ENCODE data around the gene GPNMB. TPM values are rescaled to one million over a fixed set of nuclear protein-coding genes. Genes with fewer than 3 reads are reported as not detected.

Gene GPNMB
- total RNA-seq, 1 donor from 2014 or later = 0.59 TPM

DNA sequence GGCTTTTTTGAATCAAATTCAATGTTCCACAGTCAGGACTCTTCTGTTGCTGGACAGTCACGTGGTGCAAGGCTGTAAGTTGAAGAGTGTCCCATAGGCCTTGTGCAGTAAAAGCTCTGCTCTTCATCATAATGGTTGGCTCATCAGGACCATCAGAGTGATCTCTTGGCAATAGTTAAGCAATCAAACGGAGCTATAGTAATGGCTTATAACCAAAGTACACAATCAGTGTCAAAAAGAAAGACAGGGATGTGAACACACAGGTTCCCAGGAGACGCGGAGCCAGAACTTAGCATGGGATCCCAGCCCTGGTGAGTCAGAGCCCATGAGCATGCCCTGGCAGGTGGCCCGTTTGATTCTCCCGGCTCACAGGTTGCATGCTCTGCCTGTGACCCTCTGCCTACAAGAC is 10.8 kb upstream of the GPNMB start:
- H3K9me3 Mint-ChIP-seq = no peaks in the 10 kb centered on the region
- no peak overlapping the region for H3K27ac Mint-ChIP-seq

DNA sequence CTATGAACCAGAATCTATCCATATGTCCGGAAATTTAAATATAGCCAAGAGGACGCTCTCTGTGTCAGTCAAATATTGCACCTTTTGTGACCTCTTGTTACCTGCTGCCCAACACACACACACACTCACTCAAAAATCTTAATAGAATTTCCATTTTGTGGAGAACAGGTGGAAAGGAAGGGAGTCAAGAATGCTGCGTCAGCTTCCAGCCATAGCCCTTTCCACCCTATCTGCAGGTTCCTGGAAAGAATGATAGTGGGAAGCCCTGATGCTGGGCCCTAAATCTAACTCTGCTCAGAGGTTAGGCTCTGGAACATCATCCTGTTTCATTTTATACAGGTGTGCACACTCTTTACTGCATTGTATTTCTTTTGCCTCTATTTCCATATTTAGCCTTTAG is 9.6 kb upstream of the GPNMB start:
- intact Hi-C loops (cut with micrococcal nuclease) = no loop called here
- no peak overlapping the region for H3K4me3 Mint-ChIP-seq (ENCODE audit: low read depth)
- no peaks in the 10 kb centered on the region for H3K9me3 Mint-ChIP-seq
- DNase-seq (ENCODE audit: low spot score) = no peak
- no peaks in the 10 kb centered on the region for H3K4me1 Mint-ChIP-seq (ENCODE audit: low read depth)
- no peaks in the 10 kb centered on the region for H3K36me3 Mint-ChIP-seq (ENCODE audit: low read depth)
- peaks cover 17% of the 10 kb centered on the region for H3K27me3 Mint-ChIP-seq (ENCODE audit: low read depth)
- no peak overlapping the region for H3K27ac Mint-ChIP-seq

More for the DNA sequence above, 10.8 kb upstream of the GPNMB start:
- Mint-ChIP-seq H3K36me3 (ENCODE audit: low read depth) (no peaks in the 10 kb centered on the region), H3K27me3 (ENCODE audit: low read depth) (peaks cover 16% of the 10 kb centered on the region), H3K4me3 (ENCODE audit: low read depth) (no peak overlapping the region), H3K4me1 (ENCODE audit: low read depth) (no peaks in the 10 kb centered on the region)
- intact Hi-C loops (cut with micrococcal nuclease) = no loop called here
- no peak for DNase-seq (ENCODE audit: low spot score)

DNA sequence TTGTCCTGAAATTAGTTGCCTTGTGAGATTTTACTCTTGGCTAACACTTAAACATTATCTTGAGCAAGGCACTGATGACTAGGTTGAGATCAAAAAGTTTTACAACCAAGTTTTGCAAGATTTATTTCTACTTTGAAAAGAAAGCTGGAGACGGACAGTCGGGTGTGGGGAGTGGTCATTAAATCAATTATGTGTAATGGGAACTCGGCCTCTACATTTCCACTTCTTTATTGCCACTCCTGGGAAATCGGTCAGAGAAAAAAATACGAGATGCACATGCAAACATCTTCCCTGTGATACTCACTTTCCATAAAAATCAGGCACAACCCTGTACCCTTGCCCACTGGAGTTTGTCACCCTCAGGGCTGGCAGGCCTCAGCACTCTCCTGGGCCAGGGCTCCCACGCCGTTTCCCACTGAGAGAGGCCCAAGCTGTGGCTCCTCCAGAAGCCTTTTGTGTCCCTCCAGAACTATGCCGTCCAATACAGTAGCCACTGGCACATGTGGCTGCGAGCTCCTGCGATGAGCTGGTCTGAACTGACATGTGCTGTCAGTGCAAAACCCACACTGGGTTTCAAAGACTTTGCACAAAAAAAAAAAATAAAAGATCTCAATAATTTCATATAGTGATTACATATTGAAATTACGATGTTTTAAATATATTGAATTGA is 7.5 kb upstream of the GPNMB start:
- Mint-ChIP-seq H3K27me3 (ENCODE audit: low read depth) (peaks cover 21% of the 10 kb centered on the region), H3K36me3 (ENCODE audit: low read depth) (no peaks in the 10 kb centered on the region), H3K27ac (no peak overlapping the region), H3K4me3 (ENCODE audit: low read depth) (no peak overlapping the region), H3K4me1 (ENCODE audit: low read depth) (no peaks in the 10 kb centered on the region), H3K9me3 (no peaks in the 10 kb centered on the region)
- intact Hi-C loops (cut with micrococcal nuclease) = no loop called here
- DNase-seq (ENCODE audit: low spot score) = no peak

DNA sequence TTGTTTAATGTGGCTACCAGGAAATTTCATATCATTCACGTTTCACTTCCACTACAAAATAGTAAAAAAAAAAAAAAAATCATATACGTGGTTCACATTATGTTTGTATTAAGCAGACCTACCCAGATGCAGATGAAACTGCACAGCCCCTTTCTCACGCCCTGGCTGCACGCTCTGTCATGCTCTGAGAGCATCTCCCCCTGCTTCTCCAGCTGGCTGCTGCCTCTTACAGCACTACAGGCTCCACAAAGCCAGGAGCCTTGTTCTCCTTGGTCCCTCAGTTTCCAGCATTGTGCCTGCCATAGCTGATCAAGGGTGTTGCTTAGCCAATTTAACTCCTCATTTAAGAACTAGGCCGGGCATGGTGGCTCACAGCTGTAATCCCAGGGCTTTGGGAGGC is 6.9 kb upstream of the GPNMB start:
- Mint-ChIP-seq H3K27ac (no peak overlapping the region), H3K36me3 (ENCODE audit: low read depth) (no peaks in the 10 kb centered on the region), H3K4me1 (ENCODE audit: low read depth) (no peaks in the 10 kb centered on the region), H3K9me3 (no peaks in the 10 kb centered on the region), H3K27me3 (ENCODE audit: low read depth) (peaks cover 27% of the 10 kb centered on the region), H3K4me3 (ENCODE audit: low read depth) (no peak overlapping the region)
- intact Hi-C loops (cut with micrococcal nuclease) = no loop called here
- DNase-seq (ENCODE audit: low spot score) = no peak

DNA sequence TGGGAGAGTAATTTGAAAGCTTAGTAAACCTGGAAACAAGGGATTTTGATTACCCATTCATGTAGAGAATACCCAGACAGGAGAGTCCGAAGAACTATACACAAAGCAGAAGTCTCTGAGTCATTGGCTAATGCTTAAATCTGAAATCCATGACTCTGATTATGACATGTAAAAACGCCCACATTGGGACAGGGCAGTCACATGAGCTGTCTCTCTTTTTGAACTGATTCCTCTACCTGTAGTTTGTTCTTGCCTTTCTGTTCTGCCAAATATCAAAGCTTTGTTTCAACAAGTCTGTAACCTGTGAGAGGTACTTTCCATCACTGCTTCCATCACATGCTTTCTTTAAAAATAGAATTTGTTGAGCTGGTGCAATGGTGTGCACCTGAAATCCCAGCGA is 4.3 kb upstream of the GPNMB start:
- no peaks in the 10 kb centered on the region for H3K9me3 Mint-ChIP-seq
- no peaks in the 10 kb centered on the region for H3K36me3 Mint-ChIP-seq (ENCODE audit: low read depth)
- peaks cover 38% of the 10 kb centered on the region for H3K27me3 Mint-ChIP-seq (ENCODE audit: low read depth)
- H3K27ac Mint-ChIP-seq = no peak overlapping the region
- no peak overlapping the region for H3K4me3 Mint-ChIP-seq (ENCODE audit: low read depth)
- no peaks in the 10 kb centered on the region for H3K4me1 Mint-ChIP-seq (ENCODE audit: low read depth)
- intact Hi-C loops (cut with micrococcal nuclease) = no loop called here
- DNase-seq (ENCODE audit: low spot score) = no peak

DNA sequence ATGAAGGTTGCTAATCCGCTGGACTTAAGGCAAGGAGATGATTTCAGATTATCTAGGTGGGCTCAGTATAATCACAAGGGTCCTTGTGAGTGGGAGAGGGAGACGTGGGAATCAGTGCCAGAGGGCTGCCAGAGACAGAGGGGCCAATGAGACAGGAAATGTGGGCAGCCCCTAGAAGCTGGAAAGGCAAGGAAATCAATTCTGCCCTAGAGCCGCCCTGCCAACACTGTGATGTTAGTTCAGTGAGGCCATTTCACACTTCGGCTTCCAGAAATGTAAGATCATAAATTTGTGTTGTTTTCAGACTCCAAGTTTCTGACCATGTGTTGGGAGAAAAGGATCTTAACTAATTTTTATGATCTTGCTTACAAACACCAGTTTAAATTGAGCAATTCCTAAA is 3.6 kb upstream of the GPNMB start:
- no peaks in the 10 kb centered on the region for H3K36me3 Mint-ChIP-seq (ENCODE audit: low read depth)
- H3K27ac Mint-ChIP-seq = no peak overlapping the region
- intact Hi-C loops (cut with micrococcal nuclease) = no loop called here
- DNase-seq (ENCODE audit: low spot score) = no peak
- H3K9me3 Mint-ChIP-seq = no peaks in the 10 kb centered on the region
- no peak overlapping the region for H3K4me3 Mint-ChIP-seq (ENCODE audit: low read depth)
- peaks cover 39% of the 10 kb centered on the region for H3K27me3 Mint-ChIP-seq (ENCODE audit: low read depth)
- H3K4me1 Mint-ChIP-seq (ENCODE audit: low read depth) = no peaks in the 10 kb centered on the region

DNA sequence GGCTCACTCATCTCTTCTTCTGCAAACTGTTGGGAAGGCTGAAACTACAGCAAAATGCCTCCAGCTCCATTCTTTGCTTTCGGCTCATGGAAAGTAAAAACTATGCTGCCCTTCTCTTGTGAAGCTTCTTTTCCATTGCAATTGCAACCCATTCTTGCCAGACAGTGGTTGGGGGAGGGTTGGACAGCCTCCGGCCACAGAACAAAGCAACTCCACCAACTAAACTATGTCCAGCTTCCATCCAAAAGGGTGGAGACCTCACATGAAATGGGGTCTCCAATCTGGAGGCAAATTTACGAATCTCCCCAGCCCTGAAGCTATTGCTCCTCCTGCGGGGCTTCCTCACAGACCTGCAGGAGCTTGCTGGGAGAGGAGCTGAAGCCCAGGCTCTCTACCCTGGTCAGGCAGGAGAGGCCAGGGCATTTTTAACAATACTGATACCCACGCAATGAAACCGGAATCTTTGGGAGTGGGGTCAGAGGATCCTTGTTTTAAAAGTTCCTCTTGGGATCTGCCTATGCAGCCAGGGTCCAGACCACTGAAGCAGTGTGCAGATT is 549 bp downstream of the GPNMB start:
- Mint-ChIP-seq H3K27me3 (ENCODE audit: low read depth) (peaks cover 69% of the 10 kb centered on the region), H3K4me3 (ENCODE audit: low read depth) (no peak overlapping the region), H3K36me3 (ENCODE audit: low read depth) (peaks cover 4% of the 10 kb centered on the region), H3K9me3 (peaks cover 4% of the 10 kb centered on the region), H3K27ac (no peak overlapping the region), H3K4me1 (ENCODE audit: low read depth) (no peaks in the 10 kb centered on the region)
- intact Hi-C loops (cut with micrococcal nuclease) = no loop called here
- no peak for DNase-seq (ENCODE audit: low spot score)

DNA sequence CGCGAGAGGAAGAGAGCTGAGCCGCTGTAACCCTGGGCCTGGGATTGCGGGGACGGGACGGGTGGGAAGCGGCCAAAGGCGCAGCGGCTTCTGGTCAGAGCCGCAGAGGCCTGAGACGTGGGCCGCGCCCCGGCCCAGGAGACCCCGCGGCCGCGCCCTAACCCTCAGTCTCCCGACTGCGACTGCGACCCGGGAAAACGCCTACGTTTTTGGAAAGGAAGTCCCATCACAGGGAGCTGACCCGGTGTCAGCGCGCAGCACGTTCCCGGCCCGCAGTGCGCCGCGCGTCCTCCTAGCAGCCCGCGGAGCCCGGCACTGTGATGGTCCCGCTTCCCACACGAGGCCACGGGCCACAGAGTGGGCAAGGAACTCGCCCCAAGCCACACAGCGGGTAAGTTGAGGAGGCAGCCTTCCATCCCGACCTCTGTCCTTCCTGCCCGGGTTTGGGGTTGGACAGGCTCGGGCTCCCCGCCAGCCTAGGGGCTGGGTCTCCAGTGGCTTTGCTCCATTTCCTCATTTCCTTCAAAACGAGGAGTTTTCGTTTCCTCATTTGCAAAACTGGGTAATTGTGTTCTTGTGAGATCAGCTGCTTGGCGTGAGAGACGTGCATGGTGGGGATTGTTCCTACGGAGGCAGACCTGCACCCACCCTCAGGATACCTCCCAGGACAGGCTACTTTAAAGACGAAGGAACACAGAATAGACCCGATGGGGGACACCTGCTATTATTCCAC is 1.2 kb downstream of the GPNMB start:
- H3K27me3 Mint-ChIP-seq (ENCODE audit: low read depth) = peaks cover 74% of the 10 kb centered on the region
- peaks cover 4% of the 10 kb centered on the region for H3K9me3 Mint-ChIP-seq
- DNase-seq (ENCODE audit: low spot score) = no peak
- no peaks in the 10 kb centered on the region for H3K4me1 Mint-ChIP-seq (ENCODE audit: low read depth)
- H3K36me3 Mint-ChIP-seq (ENCODE audit: low read depth) = peaks cover 4% of the 10 kb centered on the region
- intact Hi-C loops (cut with micrococcal nuclease) = no loop called here
- H3K4me3 Mint-ChIP-seq (ENCODE audit: low read depth) = no peak overlapping the region
- H3K27ac Mint-ChIP-seq = no peak overlapping the region

DNA sequence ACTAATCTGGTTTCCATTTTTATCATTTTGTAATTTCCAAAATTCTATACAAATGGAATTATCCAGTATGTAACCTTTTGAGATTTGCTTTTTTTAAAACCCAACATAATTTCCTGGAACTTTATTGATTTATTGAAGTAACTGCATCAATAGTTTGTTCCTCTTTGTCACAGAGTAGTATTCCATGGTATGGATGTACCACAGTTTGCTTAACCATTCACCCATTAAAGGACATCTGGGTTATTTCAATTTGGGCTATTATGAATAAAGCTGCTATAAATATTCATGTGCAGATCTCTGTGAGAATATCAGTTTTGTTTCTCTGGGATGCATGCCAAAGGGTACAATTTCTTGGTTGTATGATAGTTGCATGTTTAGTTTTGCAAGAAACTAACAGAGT is 2.9 kb downstream of the GPNMB start:
- Mint-ChIP-seq H3K4me3 (ENCODE audit: low read depth) (no peak overlapping the region), H3K9me3 (peaks cover 4% of the 10 kb centered on the region), H3K27ac (no peak overlapping the region), H3K27me3 (ENCODE audit: low read depth) (peaks cover 76% of the 10 kb centered on the region), H3K36me3 (ENCODE audit: low read depth) (peaks cover 4% of the 10 kb centered on the region), H3K4me1 (ENCODE audit: low read depth) (no peaks in the 10 kb centered on the region)
- intact Hi-C loops (cut with micrococcal nuclease) = no loop called here
- DNase-seq (ENCODE audit: low spot score) = no peak

DNA sequence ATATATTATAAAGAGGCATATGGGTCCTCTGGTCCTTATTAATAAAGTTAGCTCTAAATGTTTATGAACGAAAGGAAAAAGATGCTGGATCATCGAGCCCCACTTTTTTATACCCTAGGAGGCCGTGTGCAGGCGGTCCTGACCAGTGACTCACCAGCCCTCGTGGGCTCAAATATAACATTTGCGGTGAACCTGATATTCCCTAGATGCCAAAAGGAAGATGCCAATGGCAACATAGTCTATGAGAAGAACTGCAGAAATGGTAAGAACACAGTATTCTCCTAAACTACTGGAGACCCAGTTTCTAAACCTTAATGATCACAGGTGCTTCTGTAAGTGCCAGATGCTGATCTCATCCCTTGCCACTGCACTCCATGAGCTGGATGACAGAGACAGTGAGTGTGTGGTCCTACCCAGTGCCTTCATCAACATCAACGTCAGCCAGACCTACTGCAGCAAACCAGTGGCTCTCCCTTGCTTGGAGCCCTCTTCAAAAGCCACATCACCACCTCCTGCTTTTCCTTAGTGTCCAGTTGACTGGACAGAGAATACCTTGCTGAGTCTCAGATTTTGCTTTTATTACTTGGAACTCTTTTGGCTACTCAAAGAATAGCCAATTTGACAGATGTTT is 7.6 kb downstream of the GPNMB start:
- intact Hi-C loops (cut with micrococcal nuclease) = no loop called here
- Mint-ChIP-seq H3K36me3 (ENCODE audit: low read depth) (peaks cover 4% of the 10 kb centered on the region), H3K27me3 (ENCODE audit: low read depth) (peaks cover 57% of the 10 kb centered on the region), H3K4me1 (ENCODE audit: low read depth) (no peaks in the 10 kb centered on the region), H3K27ac (no peak overlapping the region), H3K9me3 (peaks cover 4% of the 10 kb centered on the region), H3K4me3 (ENCODE audit: low read depth) (no peak overlapping the region)
- DNase-seq (ENCODE audit: low spot score) = no peak

DNA sequence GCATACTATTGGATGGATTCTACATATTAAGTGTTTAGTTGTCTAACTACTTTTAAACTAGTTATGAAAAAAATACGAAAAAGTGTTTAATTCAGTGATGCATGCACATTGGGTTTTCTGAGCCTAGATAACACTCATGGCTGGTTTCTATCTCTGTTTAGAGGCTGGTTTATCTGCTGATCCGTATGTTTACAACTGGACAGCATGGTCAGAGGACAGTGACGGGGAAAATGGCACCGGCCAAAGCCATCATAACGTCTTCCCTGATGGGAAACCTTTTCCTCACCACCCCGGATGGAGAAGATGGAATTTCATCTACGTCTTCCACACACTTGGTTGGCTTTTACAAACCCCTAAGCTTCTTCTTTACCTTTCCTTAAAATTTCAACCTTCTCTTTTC is 10.2 kb downstream of the GPNMB start:
- H3K36me3 Mint-ChIP-seq (ENCODE audit: low read depth) = peaks cover 2% of the 10 kb centered on the region
- no peak for DNase-seq (ENCODE audit: low spot score)
- no peak overlapping the region for H3K27ac Mint-ChIP-seq
- peaks cover 4% of the 10 kb centered on the region for H3K9me3 Mint-ChIP-seq
- H3K27me3 Mint-ChIP-seq (ENCODE audit: low read depth) = peaks cover 45% of the 10 kb centered on the region
- no peaks in the 10 kb centered on the region for H3K4me1 Mint-ChIP-seq (ENCODE audit: low read depth)
- intact Hi-C loops (cut with micrococcal nuclease) = no loop called here
- no peak overlapping the region for H3K4me3 Mint-ChIP-seq (ENCODE audit: low read depth)

DNA sequence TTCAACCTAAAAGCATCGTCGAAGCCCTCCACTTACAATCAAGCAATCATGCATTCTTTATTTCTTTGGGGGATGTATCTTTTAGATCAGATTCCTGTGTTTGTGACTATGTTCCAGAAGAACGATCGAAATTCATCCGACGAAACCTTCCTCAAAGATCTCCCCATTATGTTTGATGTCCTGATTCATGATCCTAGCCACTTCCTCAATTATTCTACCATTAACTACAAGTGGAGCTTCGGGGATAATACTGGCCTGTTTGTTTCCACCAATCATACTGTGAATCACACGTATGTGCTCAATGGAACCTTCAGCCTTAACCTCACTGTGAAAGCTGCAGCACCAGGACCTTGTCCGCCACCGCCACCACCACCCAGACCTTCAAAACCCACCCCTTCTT is 13.8 kb downstream of the GPNMB start:
- H3K4me1 Mint-ChIP-seq (ENCODE audit: low read depth) = no peaks in the 10 kb centered on the region
- peaks cover 23% of the 10 kb centered on the region for H3K27me3 Mint-ChIP-seq (ENCODE audit: low read depth)
- no peak overlapping the region for H3K27ac Mint-ChIP-seq
- no peaks in the 10 kb centered on the region for H3K9me3 Mint-ChIP-seq
- no peaks in the 10 kb centered on the region for H3K36me3 Mint-ChIP-seq (ENCODE audit: low read depth)
- H3K4me3 Mint-ChIP-seq (ENCODE audit: low read depth) = no peak overlapping the region
- intact Hi-C loops (cut with micrococcal nuclease) = no loop called here
- no peak for DNase-seq (ENCODE audit: low spot score)

Data from activated T-helper 2 cell treated with anti-CD3 and anti-CD28 coated beads, Interferon-gamma antibody, Interleukin-2, Interleukin-4, amounts not matched to agents 10 μg/mL and 5 μg/mL and 100 μg/mL, durations not matched to agents 14 hours and 24 hours and 36 hours (primary cell).